ENCODE measurements around the gene ELN. TPM values are rescaled to one million over a fixed set of nuclear protein-coding genes. Genes with fewer than 3 reads are reported as not detected.

The ELN gene
- total RNA-seq, 4 donors from 2014 or later: 11.5 to 210 (median 27.9) TPM

- Histone ChIP-seq H3K4me3 (no peak overlapping the region), H3K4me1 (no peaks in the 10 kb centered on the region), H3K27me3 (no peaks in the 10 kb centered on the region), H3K36me3 (peaks cover 0 to 5% (median 0%) of the 10 kb centered on the region in 3 donors), H3K9me3 (no peaks in the 10 kb centered on the region), H3K27ac (no peak overlapping the region)
- TF ChIP-seq CTCF (IDR thresholded peaks at IDR 0.05) (no peak), POLR2A (IDR thresholded peaks at IDR 0.05) (no peak)
- no peak for DNase-seq
Measured at GRCh38 chr7:74047804-74048380, 19.9 kb downstream of the ELN start.

GRCh38 chr7:74048999-74049599, 21.1 kb downstream of the ELN start:
- Histone ChIP-seq H3K27ac (no peak overlapping the region), H3K4me3 (no peak overlapping the region), H3K4me1 (no peaks in the 10 kb centered on the region), H3K27me3 (no peaks in the 10 kb centered on the region), H3K36me3 (peaks cover 0 to 5% (median 0%) of the 10 kb centered on the region in 3 donors), H3K9me3 (no peaks in the 10 kb centered on the region)
- DNase-seq: no peak
- TF ChIP-seq POLR2A (IDR thresholded peaks at IDR 0.05): no peak
- no peak for TF ChIP-seq CTCF (IDR thresholded peaks at IDR 0.05)

- no peaks in the 10 kb centered on the region for H3K4me1 ChIP-seq
- no peak for TF ChIP-seq POLR2A (IDR thresholded peaks at IDR 0.05)
- no peaks in the 10 kb centered on the region for H3K27me3 ChIP-seq
- H3K4me3 ChIP-seq: no peak overlapping the region
- no peak overlapping the region for H3K27ac ChIP-seq
- peaks cover 0 to 5% (median 0%) of the 10 kb centered on the region in 3 donors for H3K36me3 ChIP-seq
- DNase-seq: no peak
- H3K9me3 ChIP-seq: no peaks in the 10 kb centered on the region
Measured at GRCh38 chr7:74049997-74050798, 22.2 kb downstream of the ELN start.

GRCh38 chr7:74051193-74051592, 23.2 kb downstream of the ELN start:
- DNase-seq: peak in 1 of 3 donors; percentile 12
- no peak overlapping the region for H3K27ac ChIP-seq
- no peak overlapping the region for H3K4me3 ChIP-seq
- H3K9me3 ChIP-seq: no peaks in the 10 kb centered on the region
- H3K27me3 ChIP-seq: no peaks in the 10 kb centered on the region
- H3K36me3 ChIP-seq: peaks cover 0 to 5% (median 0%) of the 10 kb centered on the region in 3 donors
- TF ChIP-seq CTCF (IDR thresholded peaks at IDR 0.05): no peak
- no peak for TF ChIP-seq POLR2A (IDR thresholded peaks at IDR 0.05)
- no peaks in the 10 kb centered on the region for H3K4me1 ChIP-seq

GRCh38 chr7:74051629-74052410, 23.8 kb downstream of the ELN start:
- DNase-seq: peak in 1 of 3 donors; percentile 59
- H3K27me3 ChIP-seq: no peaks in the 10 kb centered on the region
- no peak overlapping the region for H3K4me3 ChIP-seq
- no peaks in the 10 kb centered on the region for H3K9me3 ChIP-seq
- TF ChIP-seq CTCF (IDR thresholded peaks at IDR 0.05) (peak in 4 of 6 experiments; percentile 8 to 40 (median 33)), POLR2A (IDR thresholded peaks at IDR 0.05) (no peak)
- H3K27ac ChIP-seq: no peak overlapping the region
- H3K36me3 ChIP-seq: peaks cover 0 to 5% (median 0%) of the 10 kb centered on the region in 3 donors
- no peaks in the 10 kb centered on the region for H3K4me1 ChIP-seq
